NCI-H2196 (cell line): ENCODE results near the gene GMCL2.

Experiments
- DNase-seq: peaks from one replicate; lab custom pipeline; 2025; ENCODE audit not compliant: unreplicated experiment; lab: John Stamatoyannopoulos, UW

GMCL2 gene

GRCh38 chr5:178186427-178186826 lies 744 bp downstream of the GMCL2 start:
- DNase-seq = no peak

- no peak for DNase-seq
Observed at GRCh38 chr5:178182158-178182876, 4.9 kb downstream of the GMCL2 start.

GRCh38 chr5:178180141-178180863 lies 6.9 kb downstream of the GMCL2 start:
- no peak for DNase-seq

GRCh38 chr5:178177569-178177968 lies 9.6 kb downstream of the GMCL2 start:
- no peak for DNase-seq

GRCh38 chr5:178176791-178177190 lies 10.4 kb downstream of the GMCL2 start:
- no peak for DNase-seq

- DNase-seq = no peak
Observed at GRCh38 chr5:178174456-178174855, 12.7 kb downstream of the GMCL2 start.

GRCh38 chr5:178170455-178170854 lies 16.7 kb downstream of the GMCL2 start:
- no peak for DNase-seq

- DNase-seq = no peak
Observed at GRCh38 chr5:178165581-178165980, 21.6 kb downstream of the GMCL2 start.

GRCh38 chr5:178163772-178164735 lies 23.1 kb downstream of the GMCL2 start:
- peak; percentile 95 for DNase-seq

- no peak for DNase-seq
Observed at GRCh38 chr5:178162481-178162880, 24.7 kb downstream of the GMCL2 start.

GRCh38 chr5:178160176-178160575 lies 27.0 kb downstream of the GMCL2 start:
- DNase-seq = no peak

GRCh38 chr5:178155065-178155464 lies 32.1 kb downstream of the GMCL2 start:
- no peak for DNase-seq

- peak; percentile 98 for DNase-seq
Observed at GRCh38 chr5:178153530-178154340, 33.4 kb downstream of the GMCL2 start, which contains the start of gene NHP2. Gene NHP2 (minus strand): TSS chr5:178153885. CDS start chr5:178153817, 68 bp downstream.

GRCh38 chr5:178152491-178153444 lies 34.4 kb downstream of the GMCL2 start:
- DNase-seq = no peak

GRCh38 chr5:178150977-178151734 lies 36.0 kb downstream of the GMCL2 start:
- DNase-seq = no peak

- no peak for DNase-seq
Observed at GRCh38 chr5:178149199-178149932, 37.8 kb downstream of the GMCL2 start.

- DNase-seq = no peak
Observed at GRCh38 chr5:178147406-178147805, 39.8 kb downstream of the GMCL2 start.
